Measurements from ENCODE around the gene RNH1.

RNH1 gene

GRCh38 chr11:537622-538430, 30.8 kb upstream of the RNH1 start:
- DNase-seq (ENCODE audit: low read depth) = no peak
- H3K4me3 ChIP-seq (ENCODE audit: control insufficient read depth, low read depth, low read length) = peak overlapping the region; percentile 21
- no peak for TF ChIP-seq CTCF (IDR thresholded peaks at IDR 0.05; ENCODE audit: control insufficient read depth, insufficient read depth, low read depth, low read length, missing control alignments)

- no peak for TF ChIP-seq CTCF (IDR thresholded peaks at IDR 0.05; ENCODE audit: control insufficient read depth, insufficient read depth, low read depth, low read length, missing control alignments)
- no peak for DNase-seq (ENCODE audit: low read depth)
- H3K4me3 ChIP-seq (ENCODE audit: control insufficient read depth, low read depth, low read length) = peak within 1 kb of the TSS; percentile 21
Observed at GRCh38 chr11:536841-537621, 30.0 kb upstream of the RNH1 start, which contains the start of gene LRRC56. LRRC56 (plus strand) TSS chr11:537527; CDS start chr11:540685, 3,158 bp downstream.

GRCh38 chr11:535519-536454, 28.7 kb upstream of the RNH1 start, which contains the start of gene HRAS:
HRAS (minus strand) TSS chr11:535576.
- peak; percentile 66 for DNase-seq (ENCODE audit: low read depth)
- no peak for TF ChIP-seq CTCF (IDR thresholded peaks at IDR 0.05; ENCODE audit: control insufficient read depth, insufficient read depth, low read depth, low read length, missing control alignments)
- H3K4me3 ChIP-seq (ENCODE audit: control insufficient read depth, low read depth, low read length) = peak within 1 kb of the TSS; percentile 87

- no peak for DNase-seq (ENCODE audit: low read depth)
- TF ChIP-seq CTCF (IDR thresholded peaks at IDR 0.05; ENCODE audit: control insufficient read depth, insufficient read depth, low read depth, low read length, missing control alignments) = no peak
- H3K4me3 ChIP-seq (ENCODE audit: control insufficient read depth, low read depth, low read length) = peak overlapping the region; percentile 87
Observed at GRCh38 chr11:535210-535518, 28.1 kb upstream of the RNH1 start.

GRCh38 chr11:534396-535209, 27.6 kb upstream of the RNH1 start:
- DNase-seq (ENCODE audit: low read depth) = no peak
- no peak for TF ChIP-seq CTCF (IDR thresholded peaks at IDR 0.05; ENCODE audit: control insufficient read depth, insufficient read depth, low read depth, low read length, missing control alignments)

More at GRCh38 chr11:534396-535209, 27.6 kb upstream of the RNH1 start:
- peak overlapping the region; percentile 87 for H3K4me3 ChIP-seq (ENCODE audit: control insufficient read depth, low read depth, low read length)
